ENCODE results near the gene MBNL3. TPM values are rescaled to one million over a fixed set of nuclear protein-coding genes. Genes with fewer than 3 reads are reported as not detected.
"Not testable (repeated sequence)": the region's sequence is repeated elsewhere in the genome, so short reads cannot be mapped to it uniquely, and the experiment has no call there.

Gene MBNL3
- total RNA-seq, 1 experiment from 2014 or later = 5.1 TPM

DNA sequence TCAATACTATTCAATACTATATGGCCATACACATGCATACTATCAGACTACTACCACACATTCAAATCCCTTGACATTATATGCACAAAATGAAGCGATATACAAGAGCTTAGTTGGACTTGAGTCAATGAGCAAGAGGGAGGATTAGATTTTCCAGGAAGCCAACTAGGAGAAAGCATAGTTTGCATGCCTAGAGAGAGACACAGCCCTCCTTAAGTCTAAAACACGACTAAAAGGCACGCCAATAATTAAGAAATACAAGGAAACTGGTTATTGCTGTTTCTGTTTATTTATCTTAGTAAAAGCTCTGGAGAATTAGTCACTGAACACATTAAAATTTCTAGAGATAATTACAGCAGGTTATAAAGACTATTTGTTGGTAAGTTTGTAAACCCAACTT is 21.8 kb downstream of the MBNL3 start:
- DNase-seq = no peak
- Histone ChIP-seq H3K4me3 (ENCODE audit: insufficient read depth, low read depth, low read length) (no peak overlapping the region), H3K27me3 (ENCODE audit: control insufficient read depth, insufficient read depth, low read length) (no peaks in the 10 kb centered on the region), H3K36me3 (replicated peaks; ENCODE audit: control insufficient read depth, insufficient read depth, low read length) (no peaks in the 10 kb centered on the region)

DNA sequence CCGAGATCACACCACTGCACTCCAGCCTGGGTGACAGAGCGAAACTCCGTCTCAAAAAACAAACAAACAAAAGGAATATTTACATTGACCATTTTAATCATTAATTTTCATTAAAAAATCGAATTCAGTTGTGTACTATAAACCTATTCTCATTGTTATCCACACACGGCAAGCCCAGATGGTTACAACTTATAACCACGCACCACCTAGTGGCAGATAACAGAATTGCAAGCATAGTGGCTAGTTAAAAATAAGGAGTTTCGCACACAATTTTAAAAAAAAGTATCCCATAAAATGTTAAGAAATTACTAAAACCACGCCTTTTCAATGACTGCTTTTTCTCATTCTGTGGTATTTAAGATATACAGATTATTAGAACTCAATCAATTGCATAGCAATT is 25.4 kb downstream of the MBNL3 start:
- DNase-seq = peak; percentile 9
- no peak overlapping the region for H3K4me3 ChIP-seq (ENCODE audit: insufficient read depth, low read depth, low read length)
- H3K27me3 ChIP-seq (ENCODE audit: control insufficient read depth, insufficient read depth, low read length) = no peaks in the 10 kb centered on the region
- H3K36me3 ChIP-seq (replicated peaks; ENCODE audit: control insufficient read depth, insufficient read depth, low read length) = no peaks in the 10 kb centered on the region

DNA sequence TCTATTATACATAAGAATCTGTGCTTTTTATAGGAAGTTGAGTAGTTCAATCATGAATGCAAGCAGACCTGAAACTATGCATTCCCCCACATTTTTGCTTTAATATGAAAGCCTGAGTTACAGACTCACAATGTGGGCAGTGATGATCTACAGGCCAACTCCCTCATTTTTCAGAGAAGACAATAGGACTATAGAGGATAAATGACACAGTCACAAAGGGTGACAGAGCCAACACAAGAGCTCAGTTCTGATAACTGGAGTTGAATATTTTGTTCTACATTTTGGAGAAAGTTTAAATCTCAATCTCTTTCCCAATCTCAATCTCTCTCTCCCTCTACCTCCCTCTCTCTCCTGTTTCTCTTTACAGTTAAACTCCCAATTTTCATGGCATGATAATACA is 27.0 kb downstream of the MBNL3 start:
- no peak for DNase-seq
- no peaks in the 10 kb centered on the region for H3K36me3 ChIP-seq (replicated peaks; ENCODE audit: control insufficient read depth, insufficient read depth, low read length)
- H3K4me3 ChIP-seq (ENCODE audit: insufficient read depth, low read depth, low read length) = no peak overlapping the region
- H3K27me3 ChIP-seq (ENCODE audit: control insufficient read depth, insufficient read depth, low read length) = no peaks in the 10 kb centered on the region

DNA sequence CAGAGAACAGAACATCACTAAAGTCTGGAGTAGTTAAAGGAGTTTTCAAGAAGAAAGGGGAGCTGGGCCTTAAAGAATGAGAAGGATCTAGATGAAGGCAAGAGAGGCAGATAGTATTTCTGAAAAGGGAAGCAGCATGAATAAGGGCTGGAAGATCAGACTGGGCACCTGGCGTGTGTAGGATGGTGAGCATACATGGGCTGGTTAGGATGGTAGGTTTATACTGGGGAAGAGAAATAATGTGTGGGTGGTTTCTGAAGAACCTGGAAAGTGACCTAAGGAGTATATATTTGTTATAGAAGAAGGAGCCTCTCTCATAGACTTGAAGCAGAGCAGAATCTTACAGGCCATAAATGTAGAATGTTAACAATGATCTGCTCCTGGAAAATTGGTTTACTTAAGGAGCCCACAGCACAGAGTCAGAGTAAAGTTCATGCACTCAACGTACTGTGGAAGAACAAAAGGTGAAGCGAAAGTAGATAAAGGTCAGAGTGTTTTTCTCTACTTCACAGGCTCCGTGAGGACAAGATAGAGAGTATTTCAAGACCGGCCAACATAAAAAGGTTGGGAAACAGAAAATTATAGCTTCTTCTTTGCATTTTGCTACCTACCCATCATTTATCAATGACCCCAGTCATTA is 35.8 kb downstream of the MBNL3 start:
- no peak overlapping the region for H3K4me3 ChIP-seq (ENCODE audit: insufficient read depth, low read depth, low read length)
- no peaks in the 10 kb centered on the region for H3K36me3 ChIP-seq (replicated peaks; ENCODE audit: control insufficient read depth, insufficient read depth, low read length)
- H3K27me3 ChIP-seq (ENCODE audit: control insufficient read depth, insufficient read depth, low read length) = no peaks in the 10 kb centered on the region
- no peak for DNase-seq

DNA sequence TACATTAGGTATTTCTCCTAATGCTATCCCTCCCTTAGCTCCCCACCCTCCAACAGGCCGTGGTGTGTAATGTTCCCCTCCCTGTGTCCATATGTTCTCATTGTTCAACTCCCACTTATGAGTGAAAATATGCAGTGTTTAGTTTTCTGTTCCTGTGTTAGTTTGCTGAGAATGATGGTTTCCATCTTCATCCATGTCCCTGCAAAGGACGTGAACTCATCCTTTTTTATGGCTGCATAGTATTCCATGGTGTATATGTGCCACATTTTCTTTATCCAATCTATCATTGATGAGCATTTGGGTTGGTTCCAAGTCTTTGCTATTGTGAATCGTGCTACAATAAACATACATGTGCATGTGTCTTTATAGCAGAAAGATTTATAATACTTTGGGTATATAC is 42.9 kb downstream of the MBNL3 start:
- not testable (repeated sequence) for H3K36me3 ChIP-seq (replicated peaks; ENCODE audit: control insufficient read depth, insufficient read depth, low read length); DNase-seq; H3K4me3 ChIP-seq (ENCODE audit: insufficient read depth, low read depth, low read length); H3K27me3 ChIP-seq (ENCODE audit: control insufficient read depth, insufficient read depth, low read length)

DNA sequence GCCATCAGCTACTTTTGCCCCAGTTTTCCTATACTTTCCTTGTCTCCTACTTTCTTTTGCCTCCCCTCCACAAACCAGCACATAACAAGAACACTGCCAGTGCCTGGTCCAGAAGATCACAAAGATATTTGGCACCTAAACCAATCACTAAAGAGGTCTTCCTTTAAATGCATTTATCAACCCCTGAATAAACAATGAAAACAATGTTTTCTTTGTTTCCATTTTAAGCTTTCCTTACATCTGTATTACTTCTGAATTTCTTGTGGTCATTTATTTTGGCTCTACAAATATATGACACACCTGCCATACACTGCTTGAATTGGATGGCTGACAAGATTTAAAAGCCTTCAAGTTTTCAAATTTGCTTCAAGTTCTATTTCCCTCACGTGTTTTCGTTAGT is 43.9 kb downstream of the MBNL3 start:
- no peak for DNase-seq
- no peaks in the 10 kb centered on the region for H3K36me3 ChIP-seq (replicated peaks; ENCODE audit: control insufficient read depth, insufficient read depth, low read length)
- no peaks in the 10 kb centered on the region for H3K27me3 ChIP-seq (ENCODE audit: control insufficient read depth, insufficient read depth, low read length)
- H3K4me3 ChIP-seq (ENCODE audit: insufficient read depth, low read depth, low read length) = no peak overlapping the region

DNA sequence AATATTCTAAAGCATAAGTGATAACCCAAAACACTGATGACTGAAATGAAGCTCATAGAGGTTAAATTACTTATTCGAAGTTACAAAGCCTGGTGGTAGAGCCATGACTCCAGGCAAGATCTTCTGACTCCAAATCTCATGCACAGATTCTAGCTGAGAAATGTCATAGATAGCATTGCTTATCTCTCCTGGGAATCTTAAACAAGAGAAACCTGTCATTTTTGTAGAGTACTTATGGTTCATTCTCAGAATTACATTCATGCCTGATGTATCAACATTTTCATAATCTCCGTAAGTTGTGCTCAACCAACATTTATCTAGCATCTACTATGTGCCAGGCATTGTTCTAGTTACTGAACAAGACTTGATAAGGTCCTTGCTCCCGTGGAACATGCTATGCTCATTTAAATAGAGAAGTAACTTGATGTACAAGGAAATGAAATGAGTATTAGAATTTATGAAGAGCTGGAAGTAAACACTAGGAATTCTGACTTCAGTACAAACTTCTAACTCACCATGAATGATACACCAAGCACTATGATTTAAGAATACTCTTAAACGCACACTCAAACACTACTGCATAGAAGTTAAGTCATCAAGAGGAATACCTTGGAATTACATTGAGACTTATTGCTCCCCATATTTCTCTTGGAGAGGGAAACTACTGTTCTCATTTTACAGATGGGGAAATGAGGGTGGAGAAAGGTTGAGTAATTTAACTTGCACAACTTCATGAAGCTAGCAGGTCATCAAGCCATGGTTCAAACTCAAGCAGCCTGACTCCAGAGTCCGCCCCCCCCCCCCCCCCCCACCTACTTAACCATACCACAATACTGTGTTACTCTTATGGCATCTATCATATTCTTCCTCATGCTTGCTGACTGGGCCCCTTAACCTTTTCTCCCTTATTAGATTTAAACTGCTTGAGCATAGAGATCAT is 45.4 kb downstream of the MBNL3 start:
- Histone ChIP-seq H3K27me3 (ENCODE audit: control insufficient read depth, insufficient read depth, low read length) (no peaks in the 10 kb centered on the region), H3K36me3 (replicated peaks; ENCODE audit: control insufficient read depth, insufficient read depth, low read length) (no peaks in the 10 kb centered on the region), H3K4me3 (ENCODE audit: insufficient read depth, low read depth, low read length) (no peak overlapping the region)
- DNase-seq = no peak

DNA sequence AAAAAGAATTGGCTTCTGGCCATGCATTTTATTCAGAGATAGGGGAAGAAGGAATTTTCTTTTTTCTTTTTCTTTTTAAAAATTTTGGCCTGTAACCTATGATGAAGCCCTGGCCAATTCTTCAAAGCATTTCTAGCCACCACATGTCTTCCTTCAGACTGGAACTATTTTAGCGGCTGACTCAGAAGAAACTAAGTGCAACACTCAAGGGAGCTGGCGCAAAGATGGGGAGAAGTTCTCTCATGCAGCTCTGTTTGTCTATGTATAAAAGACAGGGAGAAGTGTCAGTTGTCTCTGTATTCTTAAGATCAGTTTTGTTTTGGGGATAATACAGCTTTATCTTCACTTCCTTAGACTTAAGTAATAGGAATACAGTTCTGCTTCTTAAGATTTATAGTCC is 46.1 kb downstream of the MBNL3 start:
- Histone ChIP-seq H3K4me3 (ENCODE audit: insufficient read depth, low read depth, low read length) (no peak overlapping the region), H3K36me3 (replicated peaks; ENCODE audit: control insufficient read depth, insufficient read depth, low read length) (no peaks in the 10 kb centered on the region), H3K27me3 (ENCODE audit: control insufficient read depth, insufficient read depth, low read length) (no peaks in the 10 kb centered on the region)
- DNase-seq = no peak

DNA sequence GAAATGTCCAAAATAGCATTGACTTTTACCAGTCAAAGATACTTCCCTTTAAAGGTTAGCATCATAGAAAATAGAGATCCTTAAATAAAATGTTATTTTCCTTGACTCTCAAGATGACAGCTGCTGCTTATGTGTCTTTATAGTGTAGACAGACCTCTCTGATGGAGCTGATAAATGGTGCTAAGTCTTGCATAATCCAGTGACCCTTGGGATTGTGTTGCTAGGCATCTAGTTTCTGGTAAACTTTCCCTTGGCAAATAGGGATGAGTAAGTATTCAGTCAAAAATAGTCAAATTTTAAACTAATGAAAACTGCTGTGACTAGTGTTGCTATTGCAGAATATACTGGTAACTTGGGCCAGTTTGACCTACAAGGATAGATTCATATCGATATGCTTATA is 53.6 kb downstream of the MBNL3 start:
- no peaks in the 10 kb centered on the region for H3K36me3 ChIP-seq (replicated peaks; ENCODE audit: control insufficient read depth, insufficient read depth, low read length)
- H3K4me3 ChIP-seq (ENCODE audit: insufficient read depth, low read depth, low read length) = no peak overlapping the region
- DNase-seq = no peak
- H3K27me3 ChIP-seq (ENCODE audit: control insufficient read depth, insufficient read depth, low read length) = no peaks in the 10 kb centered on the region

DNA sequence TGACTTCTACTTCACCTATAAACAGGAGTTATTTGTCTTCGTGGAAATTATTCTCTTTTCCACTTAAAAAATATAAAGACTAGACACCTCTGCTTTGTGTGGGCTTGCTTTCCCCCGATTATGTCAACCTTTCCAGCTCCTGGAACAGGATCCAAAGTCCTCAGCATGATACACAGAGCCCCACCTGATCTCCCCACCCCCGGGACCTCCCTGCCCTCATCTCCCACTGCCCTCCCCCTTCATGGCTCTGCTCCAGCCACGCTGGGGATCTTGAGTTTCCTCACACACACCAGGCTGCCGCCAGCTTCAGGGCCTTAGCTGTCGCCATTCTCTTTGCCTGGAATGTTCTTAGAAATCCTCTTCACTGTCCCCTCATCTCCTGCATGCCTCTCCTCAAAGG is 55.3 kb downstream of the MBNL3 start:
- Histone ChIP-seq H3K27me3 (ENCODE audit: control insufficient read depth, insufficient read depth, low read length) (no peaks in the 10 kb centered on the region), H3K4me3 (ENCODE audit: insufficient read depth, low read depth, low read length) (no peak overlapping the region), H3K36me3 (replicated peaks; ENCODE audit: control insufficient read depth, insufficient read depth, low read length) (no peaks in the 10 kb centered on the region)
- no peak for DNase-seq

DNA sequence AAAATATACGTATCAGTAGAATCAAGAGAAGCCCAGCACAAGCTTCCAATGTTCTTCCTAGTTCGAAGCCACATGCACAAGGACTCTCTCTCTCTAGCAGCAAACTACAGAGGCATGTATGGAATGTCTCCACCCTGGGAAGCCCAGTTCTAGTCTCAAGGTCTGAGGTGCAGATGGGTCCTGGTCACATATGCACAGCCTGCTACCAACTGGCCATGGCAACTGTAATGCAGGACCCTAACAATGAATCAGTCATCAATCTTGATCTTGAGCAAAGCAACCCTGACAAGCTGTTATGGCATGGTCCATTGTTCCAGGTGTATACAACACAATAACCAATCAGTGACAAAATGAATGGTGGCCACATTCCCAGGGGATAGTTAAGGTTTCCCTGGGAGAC is 55.8 kb downstream of the MBNL3 start:
- peak; percentile 32 for DNase-seq
- Histone ChIP-seq H3K36me3 (replicated peaks; ENCODE audit: control insufficient read depth, insufficient read depth, low read length) (no peaks in the 10 kb centered on the region), H3K4me3 (ENCODE audit: insufficient read depth, low read depth, low read length) (no peak overlapping the region), H3K27me3 (ENCODE audit: control insufficient read depth, insufficient read depth, low read length) (no peaks in the 10 kb centered on the region)

DNA sequence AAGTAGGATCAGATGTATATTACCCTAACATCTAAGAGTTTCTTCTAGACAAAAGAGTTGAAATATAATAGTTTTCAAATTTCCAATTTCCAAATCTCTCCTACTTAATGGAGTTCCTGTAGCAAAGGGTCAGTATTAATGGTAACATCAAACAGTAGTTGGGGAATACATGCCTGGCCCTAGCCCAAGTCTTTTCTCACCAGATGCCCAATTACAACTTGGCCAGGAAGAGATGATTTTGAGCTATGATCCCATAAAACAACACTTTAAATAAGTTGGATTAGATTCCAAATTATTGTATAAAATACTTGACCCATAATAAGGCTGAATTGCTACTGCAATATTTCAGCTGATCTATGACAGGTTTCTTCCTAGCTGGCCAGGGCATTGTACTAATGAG is 59.9 kb downstream of the MBNL3 start:
- H3K27me3 ChIP-seq (ENCODE audit: control insufficient read depth, insufficient read depth, low read length) = no peaks in the 10 kb centered on the region
- DNase-seq = no peak
- no peak overlapping the region for H3K4me3 ChIP-seq (ENCODE audit: insufficient read depth, low read depth, low read length)
- H3K36me3 ChIP-seq (replicated peaks; ENCODE audit: control insufficient read depth, insufficient read depth, low read length) = no peaks in the 10 kb centered on the region

DNA sequence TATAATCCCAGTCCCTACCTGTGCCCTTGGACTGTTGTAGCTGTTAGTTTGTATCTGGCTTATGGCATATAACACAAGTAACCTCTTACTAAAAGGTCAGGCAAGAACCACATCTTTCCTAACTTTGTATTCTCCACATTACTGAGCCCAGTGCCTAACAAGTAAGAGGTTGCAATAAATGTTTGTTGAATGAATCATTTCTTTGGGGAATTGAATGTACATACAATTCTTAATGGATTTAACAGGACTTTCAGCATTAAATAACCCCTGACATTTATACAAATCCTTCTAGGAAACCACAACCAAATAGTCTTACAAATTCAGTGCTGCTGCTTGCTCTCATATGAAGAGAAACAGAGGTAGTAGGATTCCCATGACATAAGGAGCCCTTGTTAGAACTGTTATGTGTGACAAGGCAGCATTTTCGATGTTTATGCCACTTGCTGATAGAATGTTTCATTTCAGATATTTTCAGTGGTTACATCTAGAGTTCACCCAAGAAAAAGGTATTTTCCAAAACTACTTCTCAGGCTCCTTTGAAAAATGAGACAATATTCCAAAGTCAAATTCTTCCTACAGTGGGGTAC is 62.0 kb downstream of the MBNL3 start:
- Histone ChIP-seq H3K4me3 (ENCODE audit: insufficient read depth, low read depth, low read length) (no peak overlapping the region), H3K27me3 (ENCODE audit: control insufficient read depth, insufficient read depth, low read length) (no peaks in the 10 kb centered on the region), H3K36me3 (replicated peaks; ENCODE audit: control insufficient read depth, insufficient read depth, low read length) (no peaks in the 10 kb centered on the region)
- no peak for DNase-seq

DNA sequence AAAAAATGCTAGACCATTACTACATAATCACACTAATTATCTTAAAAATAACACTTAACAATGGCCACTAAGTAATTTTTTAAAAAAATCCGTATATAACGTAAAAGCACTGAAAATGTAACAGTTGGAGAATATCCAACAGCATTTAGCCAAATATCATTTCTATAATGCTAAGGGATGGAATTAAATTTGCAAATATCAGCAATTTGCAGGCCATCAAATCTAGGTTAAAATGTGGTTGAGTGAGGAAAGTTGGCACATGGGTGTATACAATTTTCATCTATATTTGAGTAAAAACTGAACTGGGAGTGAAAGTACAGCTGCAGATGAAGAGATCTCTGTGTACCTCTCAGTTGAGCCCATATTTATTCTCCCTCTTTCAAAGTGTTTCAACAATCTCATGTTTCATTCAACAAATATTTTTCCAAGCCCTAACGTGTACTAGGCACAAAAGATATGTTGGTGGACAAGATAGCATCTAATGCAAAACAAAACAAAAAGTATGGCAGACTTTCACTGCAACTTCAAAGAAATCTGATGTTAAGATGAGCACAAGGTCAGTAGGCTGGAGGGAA is 63.0 kb downstream of the MBNL3 start:
- DNase-seq = no peak
- no peak overlapping the region for H3K4me3 ChIP-seq (ENCODE audit: insufficient read depth, low read depth, low read length)
- H3K27me3 ChIP-seq (ENCODE audit: control insufficient read depth, insufficient read depth, low read length) = no peaks in the 10 kb centered on the region
- no peaks in the 10 kb centered on the region for H3K36me3 ChIP-seq (replicated peaks; ENCODE audit: control insufficient read depth, insufficient read depth, low read length)

DNA sequence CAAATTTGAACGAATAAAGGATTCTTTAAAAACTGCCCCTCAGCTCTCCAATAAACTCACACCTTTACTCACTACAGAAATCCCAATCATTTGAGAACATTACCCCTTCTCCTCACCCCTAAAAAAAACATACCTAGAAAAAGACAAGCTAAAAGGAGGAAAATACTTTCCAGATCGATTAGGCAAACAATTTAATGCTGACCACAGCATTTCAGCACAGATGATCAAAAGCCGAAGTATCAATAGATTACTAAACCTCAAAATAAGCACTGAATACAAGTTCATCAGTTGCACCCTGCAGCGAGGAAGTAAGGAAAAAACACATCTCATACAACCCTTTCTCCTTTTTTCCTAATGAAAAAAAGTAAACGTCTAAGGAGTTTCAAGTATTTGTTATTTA is 65.5 kb downstream of the MBNL3 start:
- DNase-seq = no peak
- Histone ChIP-seq H3K4me3 (ENCODE audit: insufficient read depth, low read depth, low read length) (no peak overlapping the region), H3K27me3 (ENCODE audit: control insufficient read depth, insufficient read depth, low read length) (no peaks in the 10 kb centered on the region), H3K36me3 (replicated peaks; ENCODE audit: control insufficient read depth, insufficient read depth, low read length) (no peaks in the 10 kb centered on the region)

Data from H7 (cell line).